ENCODE data around the gene DQX1.

The DQX1 gene

DNA sequence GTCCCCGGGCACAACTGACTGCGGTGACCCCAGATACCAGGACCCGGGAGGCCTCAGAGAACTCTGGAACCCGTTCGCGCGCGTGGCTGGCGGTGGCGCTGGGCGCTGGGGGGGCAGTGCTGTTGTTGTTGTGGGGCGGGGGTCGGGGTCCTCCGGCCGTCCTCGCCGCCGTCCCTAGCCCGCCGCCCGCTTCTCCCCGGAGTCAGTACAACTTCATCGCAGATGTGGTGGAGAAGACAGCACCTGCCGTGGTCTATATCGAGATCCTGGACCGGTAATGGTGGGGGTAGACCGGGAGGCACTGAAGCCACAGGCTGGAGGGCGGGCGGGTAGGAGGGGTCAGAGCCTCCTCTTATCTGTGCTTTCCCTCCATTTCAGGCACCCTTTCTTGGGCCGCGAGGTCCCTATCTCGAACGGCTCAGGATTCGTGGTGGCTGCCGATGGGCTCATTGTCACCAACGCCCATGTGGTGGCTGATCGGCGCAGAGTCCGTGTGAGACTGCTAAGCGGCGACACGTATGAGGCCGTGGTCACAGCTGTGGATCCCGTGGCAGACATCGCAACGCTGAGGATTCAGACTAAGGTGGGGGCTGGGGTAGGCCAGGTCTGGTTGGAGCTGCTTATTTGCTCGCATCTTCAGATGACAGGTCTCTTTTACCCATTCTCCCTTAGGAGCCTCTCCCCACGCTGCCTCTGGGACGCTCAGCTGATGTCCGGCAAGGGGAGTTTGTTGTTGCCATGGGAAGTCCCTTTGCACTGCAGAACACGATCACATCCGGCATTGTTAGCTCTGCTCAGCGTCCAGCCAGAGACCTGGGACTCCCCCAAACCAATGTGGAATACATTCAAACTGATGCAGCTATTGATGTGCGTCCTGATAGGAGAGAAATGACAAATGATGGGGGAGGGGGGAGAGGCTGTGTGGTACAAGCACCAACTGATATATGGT is 4.5 kb upstream of the DQX1 start:
- TF ChIP-seq, protein P1, sequence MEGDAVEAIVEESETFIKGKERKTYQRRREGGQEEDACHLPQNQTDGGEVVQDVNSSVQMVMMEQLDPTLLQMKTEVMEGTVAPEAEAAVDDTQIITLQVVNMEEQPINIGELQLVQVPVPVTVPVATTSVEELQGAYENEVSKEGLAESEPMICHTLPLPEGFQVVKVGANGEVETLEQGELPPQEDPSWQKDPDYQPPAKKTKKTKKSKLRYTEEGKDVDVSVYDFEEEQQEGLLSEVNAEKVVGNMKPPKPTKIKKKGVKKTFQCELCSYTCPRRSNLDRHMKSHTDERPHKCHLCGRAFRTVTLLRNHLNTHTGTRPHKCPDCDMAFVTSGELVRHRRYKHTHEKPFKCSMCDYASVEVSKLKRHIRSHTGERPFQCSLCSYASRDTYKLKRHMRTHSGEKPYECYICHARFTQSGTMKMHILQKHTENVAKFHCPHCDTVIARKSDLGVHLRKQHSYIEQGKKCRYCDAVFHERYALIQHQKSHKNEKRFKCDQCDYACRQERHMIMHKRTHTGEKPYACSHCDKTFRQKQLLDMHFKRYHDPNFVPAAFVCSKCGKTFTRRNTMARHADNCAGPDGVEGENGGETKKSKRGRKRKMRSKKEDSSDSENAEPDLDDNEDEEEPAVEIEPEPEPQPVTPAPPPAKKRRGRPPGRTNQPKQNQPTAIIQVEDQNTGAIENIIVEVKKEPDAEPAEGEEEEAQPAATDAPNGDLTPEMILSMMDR (IDR thresholded peaks at IDR 0.05; ENCODE audit: low read depth, low read length): no peak
- H3K4me3 ChIP-seq (ENCODE audit: low read depth, low read length): peak overlapping the region; percentile 99

DNA sequence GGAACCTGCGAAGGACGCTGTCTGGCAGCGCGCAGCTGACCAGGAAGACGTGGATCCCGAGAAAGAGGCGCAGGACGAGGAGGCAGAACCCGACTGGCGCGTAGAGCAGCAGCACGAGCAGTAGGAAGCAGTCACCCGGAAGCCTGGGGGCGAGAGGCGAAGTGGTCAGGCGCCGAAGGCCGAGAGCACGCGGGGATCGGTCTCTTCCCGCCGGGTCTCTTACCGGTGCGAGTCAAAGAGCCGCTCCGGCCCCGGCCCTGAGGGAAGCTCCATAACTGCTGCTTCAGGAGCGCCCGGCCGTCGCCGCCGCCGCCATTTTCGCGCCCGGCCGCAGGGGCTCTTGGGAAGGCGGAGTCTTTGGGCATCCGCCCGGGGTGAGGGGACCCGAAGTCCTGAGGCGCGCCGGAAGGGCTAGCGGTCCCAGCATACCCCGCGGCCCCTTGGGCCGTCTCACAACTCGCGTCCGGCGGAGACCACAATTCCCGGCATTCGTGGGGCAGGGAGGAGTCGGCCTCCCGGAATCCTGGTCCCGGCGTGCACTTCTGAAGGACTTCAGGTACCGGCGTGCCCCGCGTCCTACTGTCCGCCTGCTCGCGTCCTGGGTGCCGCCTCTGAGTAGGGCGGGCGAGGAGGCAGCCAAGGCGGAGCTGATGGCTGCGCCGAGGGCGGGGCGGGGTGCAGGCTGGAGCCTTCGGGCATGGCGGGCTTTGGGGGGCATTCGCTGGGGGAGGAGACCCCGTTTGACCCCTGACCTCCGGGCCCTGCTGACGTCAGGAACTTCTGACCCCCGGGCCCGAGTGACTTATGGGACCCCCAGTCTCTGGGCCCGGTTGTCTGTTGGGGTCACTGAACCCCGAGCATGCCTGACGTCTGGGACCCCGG is 3.6 kb upstream of the DQX1 start, which contains the start of the genes AUP1 and HTRA2:
AUP1 (minus strand) TSS at position 350 of the 882 bp plus-strand sequence; CDS start at position 273, 77 bp downstream.
HTRA2 (plus strand) TSS at position 577 of the 882 bp plus-strand sequence; CDS start at position 651, 74 bp downstream.
- TF ChIP-seq, protein P1 (IDR thresholded peaks at IDR 0.05; ENCODE audit: low read depth, low read length): no peak
- peak within 1 kb of the TSS; percentile 99 for H3K4me3 ChIP-seq (ENCODE audit: low read depth, low read length)

DNA sequence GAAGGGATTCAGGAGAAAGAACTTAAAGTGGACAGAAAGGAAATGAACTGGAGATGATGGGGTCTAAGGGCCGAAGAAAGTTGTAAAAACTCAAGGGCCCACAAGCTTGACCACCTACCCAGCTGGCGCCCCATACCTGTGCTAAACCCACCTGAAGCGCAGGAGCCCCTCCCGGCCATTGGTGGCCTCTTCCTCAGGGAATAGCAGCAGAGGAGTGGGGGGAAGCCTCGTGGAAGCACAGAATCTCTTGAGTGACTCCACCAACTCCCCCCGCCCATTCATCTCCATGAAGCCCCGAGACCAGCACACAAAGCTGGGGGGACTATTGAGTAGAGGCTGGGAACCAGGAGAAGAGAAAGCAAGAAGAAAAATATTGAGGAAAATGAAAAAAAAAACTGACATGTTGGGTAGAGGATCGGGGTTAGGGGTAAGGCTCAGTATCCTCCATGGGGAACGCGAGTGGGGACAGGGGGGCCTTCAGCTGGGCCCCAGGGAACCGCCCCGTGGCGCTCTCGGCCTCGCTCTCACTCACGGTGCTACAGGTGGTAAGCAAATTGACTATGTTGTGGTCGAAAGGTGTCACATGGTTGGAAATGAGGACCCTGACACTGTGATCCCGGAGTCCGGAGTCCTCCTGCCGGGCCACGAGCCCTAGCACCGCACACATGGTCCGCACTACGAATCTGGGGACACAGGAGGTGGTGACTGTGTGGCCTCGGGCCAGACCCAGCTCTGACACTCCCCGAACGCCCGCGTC is 2.7 kb upstream of the DQX1 start:
- peak overlapping the region; percentile 99 for H3K4me3 ChIP-seq (ENCODE audit: low read depth, low read length)
- TF ChIP-seq, protein P1 (IDR thresholded peaks at IDR 0.05; ENCODE audit: low read depth, low read length): no peak

DNA sequence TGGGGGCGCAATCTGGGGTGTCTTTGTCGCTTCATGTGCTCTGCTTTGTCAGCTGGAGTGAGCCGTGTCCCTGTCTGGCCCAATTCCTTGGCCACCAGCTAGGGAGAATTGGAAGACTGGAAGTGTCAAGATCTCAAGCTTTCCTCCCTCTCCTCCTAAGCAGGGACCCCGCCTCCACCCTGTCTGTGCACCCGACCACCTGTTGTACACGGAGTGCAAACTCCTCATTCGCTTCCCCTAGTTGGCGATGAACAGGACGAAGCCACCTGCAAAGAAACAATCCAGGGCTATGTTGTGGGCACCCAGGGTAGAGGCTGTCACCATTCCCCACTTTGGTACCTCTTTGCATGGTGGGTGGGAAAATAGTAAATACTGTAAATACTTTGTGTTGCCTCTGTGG is 1.7 kb upstream of the DQX1 start:
- TF ChIP-seq, protein P1 (IDR thresholded peaks at IDR 0.05; ENCODE audit: low read depth, low read length): no peak
- H3K4me3 ChIP-seq (ENCODE audit: low read depth, low read length): no peak overlapping the region

DNA sequence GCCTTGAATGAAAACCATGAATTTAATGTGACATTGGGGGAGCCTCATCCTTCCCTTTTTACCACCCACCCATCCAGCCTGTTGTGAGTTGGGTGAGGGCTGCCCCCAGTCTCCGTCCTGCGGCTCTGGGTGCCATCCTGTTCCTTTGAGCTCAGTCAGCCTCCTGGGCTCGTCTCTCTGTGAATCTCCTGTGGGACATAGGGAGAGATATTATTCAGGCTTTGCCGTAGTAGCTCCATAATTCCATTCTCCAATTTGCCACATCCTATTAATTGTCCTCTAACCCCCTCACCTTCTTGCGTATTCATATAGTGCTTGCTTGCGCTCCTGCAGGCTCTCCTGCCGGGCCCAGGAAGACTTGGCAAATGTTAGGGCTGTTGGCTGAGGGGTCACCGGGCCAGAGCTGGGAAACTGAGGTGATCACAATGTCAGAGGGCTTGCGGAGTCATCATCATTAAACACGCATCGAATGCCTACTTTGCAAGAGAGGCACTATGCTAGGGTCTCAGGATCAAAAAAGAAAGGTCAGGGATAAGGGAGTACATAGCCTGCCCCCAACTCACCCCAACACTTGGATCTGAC is 709 bp upstream of the DQX1 start:
- no peak overlapping the region for H3K4me3 ChIP-seq (ENCODE audit: low read depth, low read length)

More for the DNA sequence above, 709 bp upstream of the DQX1 start:
- TF ChIP-seq, protein P1 (IDR thresholded peaks at IDR 0.05; ENCODE audit: low read depth, low read length): no peak

All from WI38 (cell line).